GM12878 (cell line): ENCODE results near the gene MSLN. TPM values are rescaled to one million over a fixed set of nuclear protein-coding genes. Genes with fewer than 3 reads are reported as not detected.

Experiments
- ATAC-seq: fragments of 200-7000 bp; cut with Tn5 transposase; 3 replicates; pipeline ENCODE4 v1.9.1; 2020; ENCODE audit warnings: mild to moderate bottlenecking, moderate library complexity
- BruUV-seq: library from RNA; stranded (reverse); fragments of 400-500 nt; replicated peaks from 2 replicates; lab custom pipeline; 2021; lab: Mats Ljungman, UMichigan
- CTCF ChIA-PET: fragments of 300-600 bp; sonication (Branson Sonifier 250); formaldehyde crosslinking; extraction: SDS; loops from one replicate; lab custom pipeline; 2021; ENCODE audit warnings: inconsistent platforms; lab: Yijun Ruan, JAX
- POLR2A ChIA-PET: fragments of 350-600 bp; formaldehyde crosslinking; extraction: SDS; loops from one replicate; lab custom pipeline; 2021; ENCODE audit warnings: inconsistent platforms; lab: Charles Lee
- RAD21 ChIA-PET: fragments of 300-600 bp; sonication (Branson Sonifier 250); formaldehyde crosslinking; loops from one replicate; lab custom pipeline; 2023; ENCODE audit warnings: antibody characterized with exemption; ENCODE audit not compliant: unreplicated experiment; lab: Charles Lee
- SMC1A ChIA-PET: fragments of 300-600 bp; sonication (Branson Sonifier 250); formaldehyde crosslinking; loops from one replicate; lab custom pipeline; 2023; ENCODE audit not compliant: unreplicated experiment, uncharacterized antibody; lab: Charles Lee
- DNase-seq: peaks from one replicate; pipeline ENCODE4 v3.0.0-alpha.2; 2011; ENCODE audit warnings: low read depth, low spot score
- FAIRE-seq: peaks from 3 replicates; lab custom pipeline; 2011; peaks lifted over from hg19 to GRCh38; lab: Jason Lieb, UNC
- H2AFZ ChIP-seq: 2 replicates; pipeline ENCODE4 v1.6.0; 2011; ENCODE audit warnings: low read depth, low read length, control low read depth; ENCODE audit not compliant: control insufficient read depth
- H3K27ac ChIP-seq: 2 replicates; pipeline ENCODE4 v1.5.1; 2011; ENCODE audit warnings: control low read depth; ENCODE audit not compliant: control insufficient read depth, insufficient read depth
- H3K27me3 ChIP-seq, 2 experiments: replicated peaks in 1 of 2; 2 replicates each; pipeline versions ENCODE4 v1.6.0 to v1.6.1; 2011; ENCODE audit warnings: low read length in 1 of 2; ENCODE audit not compliant: control insufficient read depth in 2 of 2, insufficient read depth in 2 of 2
- H3K36me3 ChIP-seq, 2 experiments: 2 replicates each; pipeline ENCODE4 v1.5.1; 2011; ENCODE audit warnings: low read length in 1 of 2; ENCODE audit not compliant: control insufficient read depth in 2 of 2, insufficient read depth in 2 of 2
- H3K4me1 ChIP-seq: 2 replicates; pipeline ENCODE4 v1.6.1; 2011; ENCODE audit warnings: mild to moderate bottlenecking, low read length, moderate library complexity, mixed read lengths; ENCODE audit not compliant: control insufficient read depth, insufficient read depth
- H3K4me2 ChIP-seq: 2 replicates; pipeline ENCODE4 v1.6.0; 2011; ENCODE audit warnings: control low read depth; ENCODE audit not compliant: control insufficient read depth, insufficient read depth
- H3K4me3 ChIP-seq: fragments of 200-600 bp; sonication (generic); 2 replicates; pipeline ENCODE4 v1.5.1; 2016
- H3K79me2 ChIP-seq: 2 replicates; pipeline ENCODE4 v1.6.0; 2011; ENCODE audit warnings: low read length; ENCODE audit not compliant: control insufficient read depth, insufficient read depth
- H3K9ac ChIP-seq: 2 replicates; pipeline ENCODE4 v1.8.0; 2011; ENCODE audit warnings: low read length, control low read depth, mixed read lengths; ENCODE audit not compliant: control insufficient read depth, insufficient read depth
- H3K9me3 ChIP-seq: replicated peaks from 3 replicates; pipeline ENCODE4 v1.5.1; 2011; ENCODE audit warnings: mild to moderate bottlenecking, low read length; ENCODE audit not compliant: control insufficient read depth, insufficient read depth
- H4K20me1 ChIP-seq: 2 replicates; pipeline ENCODE4 v1.6.0; 2011; ENCODE audit not compliant: control insufficient read depth, insufficient read depth
- CHD1 ChIP-seq: IDR thresholded peaks from 2 replicates; pipeline ENCODE4 v1.6.1; 2012; ENCODE audit warnings: low read depth, low read length, improper control_type of control experiment
- USF1 ChIP-seq: IDR thresholded peaks from 2 replicates; pipeline ENCODE4 v1.6.1; 2011; ENCODE audit warnings: borderline replicate concordance, low read depth, mild to moderate bottlenecking, moderate library complexity, mixed read lengths, low read length; ENCODE audit not compliant: insufficient read depth; ENCODE audit errors: extremely low read length
- ZNF622 ChIP-seq: fragments of 450-650 bp; IDR thresholded peaks from 2 replicates; pipeline ENCODE4 v1.6.1; 2017; ENCODE audit warnings: mild to moderate bottlenecking, inconsistent platforms
- WGBS: methylation state at CpG from one replicate; pipeline ENCODE4 v1.1.6; 2016; ENCODE audit warnings: low lambda C conversion rate; ENCODE audit not compliant: insufficient replicate concordance, insufficient coverage; ENCODE audit errors: missing lambda C conversion rate; 5-methylcytosine and 5-hydroxymethylcytosine counted together
- in situ Hi-C: fragments of 300-500 bp; cut with MboI; formaldehyde crosslinking; loops from 9 replicates; pipeline ENCODE4 v1.14.3; 2018; ENCODE audit warnings: mixed read lengths
- intact Hi-C: fragments of 100-400 bp; cut with micrococcal nuclease; formaldehyde crosslinking; loops from one replicate; pipeline ENCODE4 v1.14.2; 2022; ENCODE audit not compliant: unreplicated experiment
- polyA plus RNA-seq, 11 experiments: library from polyadenylated mRNA; depleted of rRNA in 4 of 11; unstranded in 6 of 11; stranded (reverse) in 5 of 11; fragments of >200 nt; fragmentation: Nextera tagmentation in 4 of 11; fragmentation: Illumina TruSeq in 1 of 11; extraction: Ambion mirVana in 4 of 11; extraction: Trizol in 1 of 11; gene quantifications; 1 replicate in 1 of 11; 2 replicates in 10 of 11; pipeline versions ENCODE4 v1.2.1 to v1.2.3, GENCODE V29; 2011 to 2016; ENCODE audit warnings: inconsistent platforms in 2 of 11, missing spikeins in 2 of 11, low read depth in 1 of 11
- total RNA-seq, 4 experiments: library from RNA; depleted of rRNA in 3 of 4; stranded (reverse); fragments of >200 nt in 3 of 4; fragmentation: Illumina TruSeq in 1 of 4; extraction: Trizol in 1 of 4; gene quantifications; 2 replicates each; pipeline versions ENCODE4 v1.2.1 to v1.2.3, GENCODE V29; 2013 to 2021

Gene MSLN
- total and polyA plus RNA-seq, 10 of the 15 experiments (the other 5 are each of a cell fraction or from before 2014, with no cell fraction given) = 0.08 TPM; not detected in 9

- peaks cover 7 to 9% of the 10 kb centered on the region in 2 experiments; a peak in 3 of 4 replicates for H3K36me3 ChIP-seq
- no TSS peak for BruUV-seq
- FAIRE-seq (no peak), ATAC-seq (no peak), DNase-seq (no peak)
- H3K4me2 ChIP-seq = no peak overlapping the region
- H3K79me2 ChIP-seq = peaks cover 3% of the 10 kb centered on the region
- H4K20me1 ChIP-seq = no peaks in the 10 kb centered on the region
- H3K27ac ChIP-seq = no peak overlapping the region
- 93% methylated on average over 42 of the region's 49 CpGs for WGBS
- intact Hi-C loops (no loop called here), in situ Hi-C loops (no loop called here)
- ChIA-PET SMC1A (interaction anchor here (1.5 kb wide), 1 partner anchor 22 kb away, joined by 3 read pairs; no protein-coding TSS in a partner anchor), CTCF (no interaction called here), POLR2A (interaction anchor here (7.3 kb wide), 1 partner anchor 7 kb away, joined by 60 read pairs; the partner anchor contains the start of genes CCDC78 and HAGHL), RAD21 (no interaction called here)
- no peak overlapping the region for H2AFZ ChIP-seq
- TF ChIP-seq CHD1 = no peak
- no peak for TF ChIP-seq ZNF622
- no peak for TF ChIP-seq USF1
- no peaks in the 10 kb centered on the region for H3K9me3 ChIP-seq
- H3K4me3 ChIP-seq = no peak overlapping the region
- no peak overlapping the region for H3K9ac ChIP-seq
- H3K27me3 ChIP-seq = no peaks in the 10 kb centered on the region
- peaks cover 35% of the 10 kb centered on the region for H3K4me1 ChIP-seq
Observed at GRCh38 chr16:734208-734980, 26.1 kb upstream of the MSLN start.
